Left ventricle myocardium inferior (tissue), 1 donor: Measurements from ENCODE around the gene QSOX1. TPM values are rescaled to one million over a fixed set of nuclear protein-coding genes. Genes with fewer than 3 reads are reported as not detected.

Experiments used
- DNase-seq: peaks from one replicate; pipeline ENCODE4 v3.0.0-alpha.2; 2020
- H3K27ac ChIP-seq: fragments of 200-600 bp; replicated peaks from 2 replicates; pipeline ENCODE4 v1.8.0; 2021
- H3K27me3 ChIP-seq: fragments of 200-600 bp; 2 replicates; pipeline ENCODE4 v1.8.0; 2021; ENCODE audit warnings: low read depth
- H3K36me3 ChIP-seq: fragments of 200-600 bp; 2 replicates; pipeline ENCODE4 v1.8.0; 2021
- H3K4me1 ChIP-seq: fragments of 200-600 bp; 2 replicates; pipeline ENCODE4 v1.8.0; 2021
- H3K4me3 ChIP-seq: fragments of 200-600 bp; 2 replicates; pipeline ENCODE4 v1.8.0; 2021; ENCODE audit warnings: mild to moderate bottlenecking, moderate library complexity
- H3K9me3 ChIP-seq: fragments of 200-600 bp; replicated peaks from 2 replicates; pipeline ENCODE4 v1.8.0; 2021
- intact Hi-C: fragments of 100-400 bp; cut with micrococcal nuclease; formaldehyde crosslinking; loops from one replicate; pipeline ENCODE4 v1.11.0; 2022
- total RNA-seq: library from RNA; stranded (reverse); fragmentation: NEBNext Ultra II Directional; extraction: Animal tissue kit (Norgen Biotek cat#: 25700); gene quantifications from one replicate; pipeline ENCODE4 v1.2.1, GENCODE V29; 2021
- TF ChIP-seq, protein P1 (sequence below): fragments of 200-600 bp; IDR thresholded peaks from 2 replicates; pipeline ENCODE4 v1.8.0; 2021; ENCODE audit warnings: antibody characterized with exemption, mild to moderate bottlenecking, borderline replicate concordance
- donor health status: DM: no; HTN: yes; CAD: no; lungs with severe emphysema.

The QSOX1 gene
- total RNA-seq, 1 donor from 2014 or later: 102 TPM

- H3K4me3 ChIP-seq: no peak overlapping the region
- no peak overlapping the region for H3K27ac ChIP-seq
- intact Hi-C loops: no loop called here
- TF ChIP-seq, protein P1, sequence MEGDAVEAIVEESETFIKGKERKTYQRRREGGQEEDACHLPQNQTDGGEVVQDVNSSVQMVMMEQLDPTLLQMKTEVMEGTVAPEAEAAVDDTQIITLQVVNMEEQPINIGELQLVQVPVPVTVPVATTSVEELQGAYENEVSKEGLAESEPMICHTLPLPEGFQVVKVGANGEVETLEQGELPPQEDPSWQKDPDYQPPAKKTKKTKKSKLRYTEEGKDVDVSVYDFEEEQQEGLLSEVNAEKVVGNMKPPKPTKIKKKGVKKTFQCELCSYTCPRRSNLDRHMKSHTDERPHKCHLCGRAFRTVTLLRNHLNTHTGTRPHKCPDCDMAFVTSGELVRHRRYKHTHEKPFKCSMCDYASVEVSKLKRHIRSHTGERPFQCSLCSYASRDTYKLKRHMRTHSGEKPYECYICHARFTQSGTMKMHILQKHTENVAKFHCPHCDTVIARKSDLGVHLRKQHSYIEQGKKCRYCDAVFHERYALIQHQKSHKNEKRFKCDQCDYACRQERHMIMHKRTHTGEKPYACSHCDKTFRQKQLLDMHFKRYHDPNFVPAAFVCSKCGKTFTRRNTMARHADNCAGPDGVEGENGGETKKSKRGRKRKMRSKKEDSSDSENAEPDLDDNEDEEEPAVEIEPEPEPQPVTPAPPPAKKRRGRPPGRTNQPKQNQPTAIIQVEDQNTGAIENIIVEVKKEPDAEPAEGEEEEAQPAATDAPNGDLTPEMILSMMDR: no peak
- H3K27me3 ChIP-seq: peaks cover 100% of the 10 kb centered on the region
- no peaks in the 10 kb centered on the region for H3K36me3 ChIP-seq
- DNase-seq: no peak
- peaks cover 31% of the 10 kb centered on the region for H3K4me1 ChIP-seq
- H3K9me3 ChIP-seq: no peaks in the 10 kb centered on the region
Measured at GRCh38 chr1:180237869-180238476, 83.3 kb downstream of the QSOX1 start.

- Histone ChIP-seq H3K4me3 (no peak overlapping the region), H3K27me3 (peaks cover 100% of the 10 kb centered on the region), H3K27ac (no peak overlapping the region), H3K36me3 (no peaks in the 10 kb centered on the region), H3K9me3 (no peaks in the 10 kb centered on the region), H3K4me1 (peaks cover 24% of the 10 kb centered on the region)
- TF ChIP-seq, protein P1: no peak
- intact Hi-C loops: no loop called here
- DNase-seq: no peak
Measured at GRCh38 chr1:180238675-180239074, 84.0 kb downstream of the QSOX1 start.

DNA sequence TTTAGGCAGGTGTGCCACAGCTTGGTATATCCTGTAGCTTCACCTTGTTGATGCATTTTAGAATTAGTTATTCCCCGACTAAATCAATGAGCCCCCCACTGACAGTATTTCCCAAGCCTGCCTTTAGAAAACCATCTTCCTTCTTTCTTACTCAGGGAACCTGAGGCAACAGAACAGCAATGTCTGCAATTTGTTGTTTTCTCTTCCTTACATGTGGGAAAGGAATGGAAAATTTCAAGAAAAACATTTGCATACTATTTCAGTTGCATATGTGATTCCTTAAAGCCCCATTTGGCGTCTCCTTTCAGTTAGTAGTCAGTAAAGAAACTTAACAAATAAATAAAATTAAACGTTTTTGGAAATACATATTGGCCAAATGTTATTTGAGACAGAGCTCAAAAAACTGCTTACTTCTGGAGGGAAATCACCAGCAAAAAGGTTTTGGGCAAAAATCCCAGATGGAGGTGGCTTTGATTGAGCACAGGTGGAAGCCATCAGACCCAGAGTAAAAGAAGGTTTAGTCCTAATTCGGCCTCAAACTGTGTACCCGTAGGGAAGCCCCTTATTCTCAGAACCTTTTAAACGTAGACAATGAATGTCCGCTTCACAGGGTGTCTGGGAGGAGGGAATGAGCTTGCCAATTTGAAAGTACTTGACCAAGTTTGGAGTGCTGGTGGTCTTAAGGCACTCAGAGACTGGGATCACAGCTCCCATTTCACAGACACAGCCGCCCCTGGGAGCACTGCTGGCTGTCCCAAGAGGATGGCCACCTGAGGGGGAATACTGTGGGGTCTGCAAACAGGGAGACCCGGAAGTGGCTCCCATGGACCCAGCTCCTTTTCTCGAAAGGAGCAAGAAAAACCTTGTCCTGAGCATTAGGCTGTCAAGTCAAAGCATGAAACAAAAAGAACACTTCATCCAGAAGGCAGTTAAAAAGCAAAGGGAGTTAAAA, 84.8 kb downstream of the QSOX1 start:
- H3K36me3 ChIP-seq: no peaks in the 10 kb centered on the region
- peaks cover 100% of the 10 kb centered on the region for H3K27me3 ChIP-seq
- intact Hi-C loops: no loop called here
- no peak overlapping the region for H3K4me3 ChIP-seq
- H3K4me1 ChIP-seq: peaks cover 16% of the 10 kb centered on the region
- no peak overlapping the region for H3K27ac ChIP-seq
- TF ChIP-seq, protein P1: no peak
- no peak for DNase-seq
- no peaks in the 10 kb centered on the region for H3K9me3 ChIP-seq

- peaks cover 100% of the 10 kb centered on the region for H3K27me3 ChIP-seq
- no peak overlapping the region for H3K27ac ChIP-seq
- H3K4me3 ChIP-seq: no peak overlapping the region
- H3K9me3 ChIP-seq: no peaks in the 10 kb centered on the region
- H3K36me3 ChIP-seq: no peaks in the 10 kb centered on the region
- no peak for DNase-seq
- TF ChIP-seq, protein P1: no peak
- intact Hi-C loops: no loop called here
- no peaks in the 10 kb centered on the region for H3K4me1 ChIP-seq
Measured at GRCh38 chr1:180241716-180242544, 87.3 kb downstream of the QSOX1 start.

GRCh38 chr1:180243517-180244221, 89.0 kb downstream of the QSOX1 start:
- Histone ChIP-seq H3K4me3 (no peak overlapping the region), H3K9me3 (no peaks in the 10 kb centered on the region), H3K36me3 (no peaks in the 10 kb centered on the region), H3K27ac (no peak overlapping the region), H3K4me1 (no peaks in the 10 kb centered on the region), H3K27me3 (peaks cover 100% of the 10 kb centered on the region)
- no peak for DNase-seq
- TF ChIP-seq, protein P1: no peak
- intact Hi-C loops: no loop called here
